ENCODE results near the gene SPTB. TPM values are rescaled to one million over a fixed set of nuclear protein-coding genes. Genes with fewer than 3 reads are reported as not detected.

SPTB gene
- total and polyA plus RNA-seq, 10 of the 15 experiments (the other 5 are each of a cell fraction or from before 2014, with no cell fraction given): under 0.01 to 0.04 (median 0.02) TPM; not detected in 4

- TF ChIP-seq, protein P1, sequence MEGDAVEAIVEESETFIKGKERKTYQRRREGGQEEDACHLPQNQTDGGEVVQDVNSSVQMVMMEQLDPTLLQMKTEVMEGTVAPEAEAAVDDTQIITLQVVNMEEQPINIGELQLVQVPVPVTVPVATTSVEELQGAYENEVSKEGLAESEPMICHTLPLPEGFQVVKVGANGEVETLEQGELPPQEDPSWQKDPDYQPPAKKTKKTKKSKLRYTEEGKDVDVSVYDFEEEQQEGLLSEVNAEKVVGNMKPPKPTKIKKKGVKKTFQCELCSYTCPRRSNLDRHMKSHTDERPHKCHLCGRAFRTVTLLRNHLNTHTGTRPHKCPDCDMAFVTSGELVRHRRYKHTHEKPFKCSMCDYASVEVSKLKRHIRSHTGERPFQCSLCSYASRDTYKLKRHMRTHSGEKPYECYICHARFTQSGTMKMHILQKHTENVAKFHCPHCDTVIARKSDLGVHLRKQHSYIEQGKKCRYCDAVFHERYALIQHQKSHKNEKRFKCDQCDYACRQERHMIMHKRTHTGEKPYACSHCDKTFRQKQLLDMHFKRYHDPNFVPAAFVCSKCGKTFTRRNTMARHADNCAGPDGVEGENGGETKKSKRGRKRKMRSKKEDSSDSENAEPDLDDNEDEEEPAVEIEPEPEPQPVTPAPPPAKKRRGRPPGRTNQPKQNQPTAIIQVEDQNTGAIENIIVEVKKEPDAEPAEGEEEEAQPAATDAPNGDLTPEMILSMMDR (IDR thresholded peaks at IDR 0.05 in 2 of 3, conservative IDR thresholded peaks at IDR 0.05 in 1 of 3; ENCODE audit: control insufficient read depth in 2 of 3, extremely low read depth in 1 of 3, insufficient read depth in 1 of 3, low read depth in 3 of 3, low read length in 3 of 3): no peak
- TF ChIP-seq RAD51 (IDR thresholded peaks at IDR 0.05) (no peak), WRNIP1 (IDR thresholded peaks at IDR 0.05; ENCODE audit: borderline replicate concordance, low read depth, low read length) (no peak), MXI1 (IDR thresholded peaks at IDR 0.05; ENCODE audit: low read depth, low read length) (no peak), CHD1 (IDR thresholded peaks at IDR 0.05; ENCODE audit: low read depth, low read length) (no peak), NRF1 (conservative IDR thresholded peaks at IDR 0.05; ENCODE audit: low read depth, low read length) (no peak), FOS (IDR thresholded peaks at IDR 0.05; ENCODE audit: borderline replicate concordance, extremely low read depth, insufficient read length) (no peak)
- TF ChIP-seq, protein P2, sequence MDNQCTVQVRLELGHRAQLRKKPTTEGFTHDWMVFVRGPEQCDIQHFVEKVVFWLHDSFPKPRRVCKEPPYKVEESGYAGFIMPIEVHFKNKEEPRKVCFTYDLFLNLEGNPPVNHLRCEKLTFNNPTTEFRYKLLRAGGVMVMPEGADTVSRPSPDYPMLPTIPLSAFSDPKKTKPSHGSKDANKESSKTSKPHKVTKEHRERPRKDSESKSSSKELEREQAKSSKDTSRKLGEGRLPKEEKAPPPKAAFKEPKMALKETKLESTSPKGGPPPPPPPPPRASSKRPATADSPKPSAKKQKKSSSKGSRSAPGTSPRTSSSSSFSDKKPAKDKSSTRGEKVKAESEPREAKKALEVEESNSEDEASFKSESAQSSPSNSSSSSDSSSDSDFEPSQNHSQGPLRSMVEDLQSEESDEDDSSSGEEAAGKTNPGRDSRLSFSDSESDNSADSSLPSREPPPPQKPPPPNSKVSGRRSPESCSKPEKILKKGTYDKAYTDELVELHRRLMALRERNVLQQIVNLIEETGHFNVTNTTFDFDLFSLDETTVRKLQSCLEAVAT (IDR thresholded peaks at IDR 0.05): no peak
- intact Hi-C loops (cut with micrococcal nuclease; ENCODE audit: unreplicated experiment): no loop called here
- Histone ChIP-seq H3K4me2 (ENCODE audit: control insufficient read depth, insufficient read depth) (no peak overlapping the region), H3K9me3 (replicated peaks; ENCODE audit: control insufficient read depth, insufficient read depth, low read length) (no peaks in the 10 kb centered on the region), H3K27ac (ENCODE audit: control insufficient read depth, insufficient read depth) (no peak overlapping the region), H2AFZ (ENCODE audit: control insufficient read depth, low read depth, low read length) (no peak overlapping the region), H3K4me3 (no peak overlapping the region), H3K79me2 (ENCODE audit: control insufficient read depth, insufficient read depth, low read length) (no peaks in the 10 kb centered on the region), H4K20me1 (ENCODE audit: control insufficient read depth, insufficient read depth) (no peaks in the 10 kb centered on the region), H3K36me3 (ENCODE audit: control insufficient read depth in 2 of 2, insufficient read depth in 2 of 2, low read length in 1 of 2) (no peaks in the 10 kb centered on the region), H3K4me1 (ENCODE audit: control insufficient read depth, insufficient read depth, low read length) (no peaks in the 10 kb centered on the region), H3K9ac (ENCODE audit: control insufficient read depth, insufficient read depth, low read length) (no peak overlapping the region), H3K27me3 (replicated peaks in 1 of 2; ENCODE audit: control insufficient read depth in 2 of 2, insufficient read depth in 2 of 2, low read length in 1 of 2) (no peaks in the 10 kb centered on the region; a peak in 3 of 4 replicates)
- WGBS (ENCODE audit: insufficient coverage, insufficient replicate concordance, low lambda C conversion rate, missing lambda C conversion rate): 0% methylated on average over 1 of the region's 1 CpG
- FAIRE-seq (no peak), DNase-seq (ENCODE audit: low read depth, low spot score) (no peak), ATAC-seq (no peak)
- RAD21 ChIA-PET (ENCODE audit: unreplicated experiment): no interaction called here
- no TSS peak for BruUV-seq (replicated peaks)
- in situ Hi-C loops (cut with MboI): no loop called here
- CTCF ChIA-PET: no interaction called here
- SMC1A ChIA-PET (ENCODE audit: uncharacterized antibody, unreplicated experiment): no interaction called here
- POLR2A ChIA-PET: no interaction called here
Observed at GRCh38 chr14:64730061-64730440, 149.7 kb downstream of the SPTB start.
